Stimulated activated CD4-positive, alpha-beta T cell treated with anti-CD3 and anti-CD28 coated beads, Interleukin-15, amount 100 ng/mL, for 48 hours (primary cell): Measurements from ENCODE around the gene LYRM9.
A peak's percentile ranks its signal among the peaks of the same experiment; 100 is the strongest.
"Not testable (repeated sequence)": the region's sequence is repeated elsewhere in the genome, so short reads cannot be mapped to it uniquely, and the experiment has no call there.

Experiments used
- DNase-seq, 2 donors: peaks; one replicate each; pipeline ENCODE4 v3.0.0-alpha.2; 2020; ENCODE audit warnings: low read depth in 2 of 2

Gene LYRM9

DNA sequence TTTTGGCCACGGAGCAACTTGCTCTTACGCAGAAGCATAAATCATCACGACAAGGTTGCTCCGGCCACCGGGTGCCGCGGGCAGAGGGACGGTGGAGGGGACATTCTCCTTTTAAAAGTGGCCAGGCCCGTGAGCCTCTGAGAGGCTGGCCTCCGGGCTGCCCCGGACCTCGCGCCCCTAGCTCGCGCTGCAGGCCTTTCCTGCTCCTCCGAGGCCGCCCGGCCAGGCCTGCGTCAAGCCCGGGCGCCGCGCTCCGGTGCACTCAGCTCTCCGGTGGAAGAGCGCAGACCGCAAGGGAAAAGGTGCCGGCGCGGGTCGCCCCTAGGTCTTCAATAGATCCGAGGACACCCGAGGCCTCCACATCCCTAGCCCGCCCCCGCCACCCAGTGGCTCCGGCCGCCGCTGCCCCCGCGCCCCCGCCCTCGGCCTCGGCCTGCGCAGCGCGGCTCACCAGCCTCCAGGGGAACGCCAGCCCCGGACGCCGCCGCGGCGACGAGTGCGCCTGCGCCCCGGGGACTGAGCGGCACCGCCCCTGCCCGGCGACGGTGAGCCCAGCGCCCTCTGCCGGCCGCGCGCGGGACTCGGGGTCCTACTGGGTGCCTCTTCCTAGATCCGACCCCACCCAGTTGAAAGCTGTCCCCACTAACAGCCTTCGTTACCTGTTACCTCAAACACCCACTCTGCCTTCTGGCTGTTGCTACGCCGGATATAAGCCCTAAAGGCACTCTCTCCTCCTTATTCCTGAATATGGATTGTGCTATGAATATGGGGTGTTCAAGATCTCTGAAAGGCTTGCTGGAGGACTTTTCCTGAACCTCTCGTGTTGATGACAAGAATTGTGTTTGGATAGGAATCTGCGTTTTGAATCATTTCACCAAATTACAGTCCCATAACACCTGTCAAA is at the start of gene LYRM9:
LYRM9 (minus strand) TSS at position 500 of the 904 bp plus-strand sequence. CDS start 10,671 bp downstream, outside the sequence.
- peak; percentile 79 to 90 for DNase-seq

DNA sequence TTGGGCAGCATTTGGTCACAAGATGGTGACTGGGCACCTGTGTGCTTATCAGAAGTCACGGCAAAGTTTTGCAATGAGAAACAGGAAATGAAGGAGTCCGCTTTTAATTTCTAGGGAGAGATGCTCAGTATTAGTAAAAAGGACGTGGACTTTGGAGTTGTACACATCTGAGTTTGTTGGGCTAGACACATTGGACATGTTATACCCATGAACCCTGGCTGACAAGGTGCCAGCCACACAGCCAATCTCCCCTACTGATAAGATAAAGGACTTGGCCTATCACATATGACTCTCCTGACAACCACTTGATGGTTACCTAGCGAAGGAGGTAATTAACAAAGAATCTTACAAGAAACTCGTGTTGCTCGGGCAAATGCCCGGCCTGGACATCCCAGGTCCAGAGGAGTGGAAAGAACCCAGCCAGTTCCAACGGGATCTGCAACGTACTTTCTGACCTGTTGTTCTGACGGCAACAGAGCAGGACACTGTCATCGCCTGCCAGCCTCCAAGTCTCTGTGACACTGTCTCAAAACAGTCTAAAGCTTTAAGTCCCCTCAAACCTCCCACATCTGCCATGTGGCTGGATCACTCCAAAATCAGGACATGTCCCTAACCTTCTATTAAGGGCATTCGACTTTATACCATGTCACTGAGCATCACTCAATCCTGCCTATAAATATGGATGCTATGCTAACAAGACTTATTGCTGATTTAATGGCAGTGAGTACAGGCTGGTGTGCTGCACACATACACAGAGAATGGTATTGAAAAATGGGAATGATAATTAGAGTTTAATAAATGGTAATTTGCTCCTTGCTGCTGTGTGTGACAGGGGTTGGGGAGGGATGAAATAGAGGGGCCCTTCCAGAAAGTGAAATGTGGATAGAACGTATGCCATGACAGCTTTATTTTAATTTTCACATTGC is 47.6 kb upstream of the LYRM9 start:
- no peak for DNase-seq

DNA sequence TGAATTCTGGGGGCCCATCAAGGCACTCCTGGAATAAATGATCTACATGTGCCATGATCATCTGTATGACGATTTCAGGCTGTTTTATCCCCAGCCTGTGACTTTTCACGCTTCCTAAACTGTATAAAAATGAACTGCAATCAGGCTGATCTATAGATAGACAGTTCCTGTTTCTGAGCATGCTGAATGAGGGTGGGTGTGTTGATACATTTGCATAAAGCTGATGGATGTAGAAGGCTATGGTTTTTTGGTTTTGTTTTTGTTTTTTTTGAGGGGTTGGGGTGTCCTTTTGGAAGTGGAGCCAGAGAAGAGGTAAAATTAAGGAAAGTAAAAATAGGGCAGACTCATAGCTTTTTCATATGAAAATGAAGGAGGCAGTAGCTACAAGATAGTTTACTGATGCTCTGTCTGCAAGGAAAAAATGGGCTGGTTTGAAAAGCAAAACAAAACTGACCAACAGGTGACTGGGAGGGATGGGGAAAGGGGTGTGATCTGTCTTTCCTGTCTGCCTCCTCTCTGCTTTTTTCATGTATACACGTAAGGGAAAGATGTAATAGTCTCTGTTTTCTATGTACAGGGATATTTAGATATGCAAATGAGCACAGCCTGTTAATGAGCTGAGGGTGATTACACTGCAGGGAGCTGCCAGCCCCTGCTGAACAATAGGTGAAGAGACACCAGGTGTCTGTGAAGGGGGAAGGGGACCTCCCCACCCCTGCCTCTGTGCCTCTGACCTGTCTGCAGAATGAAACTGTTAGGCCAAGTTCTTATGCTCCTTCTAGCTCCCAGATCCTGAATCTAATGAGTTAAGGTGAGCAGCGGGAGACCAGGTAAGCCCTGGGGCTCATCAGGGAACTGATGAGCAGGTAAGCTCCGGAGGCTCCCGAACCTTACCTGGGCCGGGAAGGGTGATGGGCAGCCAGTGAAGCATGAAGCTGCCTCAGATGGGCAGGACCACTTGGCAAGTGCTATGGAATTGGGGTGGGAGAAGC is 46.6 kb upstream of the LYRM9 start:
- no peak for DNase-seq

DNA sequence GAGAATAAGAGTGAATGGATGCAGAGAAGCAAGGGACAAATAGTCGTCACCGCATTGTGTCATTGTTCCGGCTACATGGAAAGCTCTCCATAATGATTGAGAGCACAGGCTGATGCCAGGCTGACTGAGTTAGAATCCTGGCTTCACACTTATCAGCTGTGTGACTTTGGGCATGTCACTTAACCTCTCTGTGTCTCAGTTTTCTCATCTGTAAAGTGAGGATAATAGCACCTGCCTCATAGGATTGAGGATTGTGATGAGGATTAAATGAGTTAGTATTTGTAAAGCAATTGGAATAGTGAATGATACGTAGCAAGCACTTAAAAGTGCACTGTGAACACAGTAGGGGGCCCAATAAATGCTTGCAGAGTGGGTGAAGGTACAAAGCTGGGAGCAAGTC is 45.7 kb upstream of the LYRM9 start:
- no peak for DNase-seq

DNA sequence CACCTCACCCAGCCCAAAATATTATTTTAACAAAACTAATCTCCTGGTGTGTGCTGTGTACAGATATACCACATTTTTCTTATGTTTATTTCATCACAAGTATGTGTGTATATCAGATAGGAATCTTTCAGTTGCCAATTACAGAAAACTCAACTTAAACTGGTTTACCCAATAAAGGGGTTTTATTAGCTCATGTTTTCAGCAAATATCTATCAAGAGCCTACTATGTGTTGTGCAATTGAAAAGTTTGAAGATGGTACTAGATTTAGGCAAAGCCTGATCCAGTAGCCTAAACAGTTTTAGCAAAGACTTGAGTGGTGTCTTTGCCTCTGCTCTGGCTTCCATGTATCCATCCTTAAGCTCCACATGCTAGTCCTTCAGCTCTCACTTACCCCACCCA is 45.1 kb upstream of the LYRM9 start:
- DNase-seq = no peak

DNA sequence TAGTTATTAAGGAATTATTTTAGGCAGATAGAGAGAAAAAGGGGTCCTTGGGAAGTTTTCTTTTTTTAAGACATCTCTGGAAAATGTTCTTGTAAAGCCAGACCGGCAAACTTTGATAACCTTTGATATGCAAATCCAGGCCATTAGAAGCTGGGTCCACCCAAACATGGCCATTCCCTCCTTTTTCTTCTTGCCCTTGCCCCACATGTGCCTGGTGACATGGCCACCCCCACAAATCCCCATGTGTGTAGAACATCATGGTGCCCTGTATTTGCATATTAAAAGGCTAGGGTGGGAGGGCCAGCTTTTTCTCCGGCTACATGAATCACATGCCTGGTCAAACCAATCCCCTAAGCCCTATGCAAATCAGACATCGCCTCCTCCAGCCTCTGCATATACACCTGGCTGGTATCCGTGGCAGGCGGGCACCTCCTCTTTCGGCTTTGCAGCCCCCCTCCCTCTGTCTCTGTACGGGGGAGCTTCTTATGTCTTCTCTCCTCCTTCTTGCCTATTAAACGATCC is 43.9 kb upstream of the LYRM9 start:
- no peak for DNase-seq

DNA sequence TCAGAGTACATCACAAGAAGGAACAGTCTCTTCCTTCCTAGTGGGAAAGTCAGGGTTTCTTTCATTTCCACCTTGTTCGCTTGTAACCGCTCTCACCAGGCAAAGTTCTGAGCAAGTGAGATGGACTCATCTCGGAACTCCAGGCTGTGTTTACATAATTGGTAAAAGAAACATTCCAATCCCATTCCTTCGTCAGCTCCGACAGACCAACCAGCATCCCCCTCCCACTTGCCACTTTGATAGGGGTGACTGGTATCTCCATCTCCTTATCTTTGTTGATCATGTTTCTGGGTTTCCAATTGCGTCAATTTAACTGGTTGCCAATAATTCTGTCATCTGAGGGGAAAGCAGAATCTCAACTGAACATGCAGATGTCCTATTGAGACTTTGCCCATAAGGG is 36.8 kb upstream of the LYRM9 start:
- no peak for DNase-seq

DNA sequence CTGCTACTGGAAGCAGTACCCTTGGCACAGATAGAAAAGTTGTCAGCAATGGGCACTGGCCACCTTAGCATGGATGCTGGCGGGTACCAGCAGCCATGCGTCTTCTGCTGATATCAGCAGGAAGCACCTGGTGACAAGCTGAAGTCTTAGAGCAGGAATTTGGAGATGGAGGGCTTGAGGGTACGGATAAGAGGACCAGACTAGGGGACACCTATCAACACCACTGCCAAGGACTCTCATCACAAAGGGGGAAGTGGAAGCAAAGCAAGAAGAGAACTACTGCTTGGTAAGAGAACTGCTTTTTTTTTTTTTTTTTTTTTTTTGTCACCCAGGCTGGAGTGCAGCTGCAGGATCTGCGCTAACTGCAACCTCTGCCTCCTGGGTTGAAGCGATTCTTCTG is 35.4 kb upstream of the LYRM9 start:
- no peak for DNase-seq

DNA sequence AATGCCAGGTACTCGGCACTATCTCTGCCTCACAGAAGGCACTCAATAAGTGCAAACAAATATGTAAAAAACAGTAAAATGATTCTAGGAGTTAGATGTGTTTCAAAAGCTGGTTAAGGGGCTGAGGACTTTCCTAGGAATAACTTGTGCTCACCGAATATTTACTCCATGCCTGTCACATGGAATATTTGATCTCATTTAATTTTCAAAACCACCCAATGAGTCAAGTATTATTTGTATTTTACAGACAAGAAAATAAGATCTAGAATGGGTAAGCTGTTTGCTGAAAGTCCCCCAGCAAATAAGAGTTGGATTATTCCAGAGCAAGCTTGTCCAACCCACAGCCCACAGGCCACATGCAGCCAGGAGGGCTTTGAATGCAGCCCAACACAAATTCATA is 34.6 kb upstream of the LYRM9 start:
- DNase-seq = no peak

DNA sequence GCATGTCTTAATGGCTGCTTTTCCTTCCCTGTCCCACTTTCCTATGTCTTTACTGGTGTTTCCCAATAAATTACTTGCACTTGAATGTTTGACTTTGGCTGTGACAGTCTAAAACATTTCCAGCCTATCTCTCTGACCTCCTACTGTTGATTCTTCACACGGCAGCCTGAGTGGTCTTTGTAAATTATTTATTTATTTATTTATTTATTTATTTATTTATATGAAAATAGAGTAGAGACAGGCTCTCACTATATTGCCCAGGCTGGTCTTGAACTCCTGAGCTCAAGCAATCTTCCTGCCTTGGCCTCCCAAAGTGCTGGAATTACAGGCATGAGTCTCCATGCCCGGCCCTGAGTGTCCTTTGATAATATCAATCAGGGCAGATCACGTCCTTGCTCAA is 28.4 kb upstream of the LYRM9 start:
- DNase-seq = no peak

DNA sequence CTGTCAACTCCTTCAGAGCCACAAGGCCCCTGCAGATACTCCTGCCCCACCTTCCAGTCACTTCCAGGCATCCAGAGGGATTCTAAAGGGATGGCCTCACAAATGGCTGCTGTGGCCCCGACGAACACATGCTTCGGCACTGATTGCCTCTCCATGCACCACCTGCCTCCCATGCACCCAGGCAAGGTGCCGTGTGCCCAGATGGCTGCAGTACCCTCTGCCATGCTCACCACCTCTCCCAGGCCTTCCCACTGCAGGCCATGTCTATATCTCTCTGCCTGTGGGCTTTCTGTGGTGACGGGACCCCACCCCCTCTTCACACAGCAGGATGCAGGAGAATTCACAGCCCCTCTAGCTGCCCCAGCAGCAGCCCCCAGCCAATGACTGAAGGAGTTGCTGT is 27.9 kb upstream of the LYRM9 start:
- DNase-seq = no peak

DNA sequence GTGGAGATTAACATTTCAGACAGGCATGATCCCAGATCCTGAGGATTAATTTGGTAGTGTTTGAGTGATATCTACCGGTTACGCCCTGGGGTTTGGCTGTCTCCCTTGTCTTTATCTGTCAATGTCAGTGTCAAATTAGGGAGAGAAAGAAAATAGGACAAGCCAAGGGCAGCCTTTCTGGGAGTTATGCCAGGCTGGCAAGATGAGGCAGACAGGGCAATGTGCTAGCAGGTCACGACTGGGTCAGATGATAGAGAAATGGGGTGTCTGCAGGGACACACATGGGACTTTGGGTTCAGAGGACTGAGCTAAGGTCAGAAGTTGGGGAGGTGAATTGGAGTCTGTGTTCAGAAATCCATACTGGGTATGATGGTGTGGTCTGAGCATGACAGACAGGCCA is 27.4 kb upstream of the LYRM9 start:
- DNase-seq = no peak

DNA sequence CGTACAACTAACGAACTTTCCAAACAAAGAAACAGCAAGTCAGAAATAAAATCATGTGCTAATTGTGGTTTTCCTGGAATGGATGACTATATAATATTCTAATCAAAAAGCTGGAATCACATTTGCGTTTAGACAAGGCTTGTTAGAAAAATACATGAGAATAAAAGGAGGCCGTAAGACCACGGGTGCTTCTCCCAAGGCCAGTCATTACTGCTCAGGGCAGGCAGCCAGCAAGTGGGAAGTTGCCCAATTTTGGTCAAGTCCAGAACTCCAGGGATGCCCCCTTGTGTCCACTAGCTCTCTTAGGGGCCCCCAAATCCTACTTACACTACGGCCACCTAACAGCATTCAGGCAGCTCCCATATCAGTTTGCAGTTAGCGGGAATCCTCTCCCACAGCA is 25.9 kb upstream of the LYRM9 start:
- DNase-seq = no peak

DNA sequence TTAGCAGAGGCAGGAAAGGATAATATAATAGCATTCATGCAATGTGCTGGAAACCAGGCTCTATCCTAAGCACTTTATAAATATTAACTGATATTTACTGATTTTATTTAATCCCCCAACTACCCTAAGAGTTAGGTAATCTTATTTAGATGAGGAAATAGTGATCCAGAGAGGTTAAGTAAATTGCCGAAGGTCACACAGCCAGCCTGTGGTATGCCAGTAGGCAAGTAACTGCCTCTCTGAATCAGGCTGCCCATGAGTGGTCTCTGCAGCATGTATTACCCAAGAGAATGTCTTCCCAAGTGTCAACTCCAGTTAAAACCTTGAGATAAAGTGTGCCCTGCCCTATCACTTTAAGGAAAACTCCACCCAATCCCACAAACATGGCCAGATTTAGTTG is 25.3 kb upstream of the LYRM9 start:
- DNase-seq = no peak

DNA sequence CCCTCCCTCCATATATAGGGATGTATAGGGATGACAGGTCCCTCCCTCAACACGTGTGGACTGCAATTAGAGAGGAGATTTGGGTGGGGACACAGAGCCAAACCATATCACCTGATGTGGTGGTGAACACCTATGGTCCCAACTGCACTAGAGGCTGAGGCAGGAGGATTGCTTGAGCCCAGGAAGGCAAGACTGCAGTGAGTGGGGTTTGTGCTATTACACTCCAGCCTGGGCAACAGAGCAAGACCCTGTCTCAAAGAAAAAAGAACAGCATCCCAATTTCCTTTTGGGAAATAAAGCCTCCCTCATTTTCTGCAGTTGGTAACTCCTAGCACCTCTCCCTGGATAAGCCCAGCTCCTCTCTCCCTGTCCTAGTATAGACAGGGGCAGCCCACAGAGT is 23.8 kb upstream of the LYRM9 start:
- no peak for DNase-seq

DNA sequence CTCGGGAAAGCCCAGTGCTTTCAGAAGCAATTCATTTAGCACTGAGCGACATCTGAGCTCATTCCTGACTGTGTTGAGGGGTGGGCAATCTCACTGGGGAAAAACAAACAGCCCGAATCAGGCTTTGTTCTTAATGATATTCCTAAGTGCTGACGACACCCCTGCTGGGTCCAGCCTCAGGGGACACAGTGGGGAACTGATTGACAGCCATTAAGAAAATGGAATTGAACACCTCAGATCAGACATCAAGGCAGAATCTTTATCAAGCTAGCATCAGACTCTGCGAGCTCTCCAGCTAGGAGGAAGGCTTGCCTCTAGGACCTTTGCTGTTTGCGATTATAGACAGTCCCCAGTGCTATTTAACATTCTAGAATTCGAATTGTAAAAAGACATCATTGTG is 22.5 kb upstream of the LYRM9 start:
- no peak for DNase-seq

DNA sequence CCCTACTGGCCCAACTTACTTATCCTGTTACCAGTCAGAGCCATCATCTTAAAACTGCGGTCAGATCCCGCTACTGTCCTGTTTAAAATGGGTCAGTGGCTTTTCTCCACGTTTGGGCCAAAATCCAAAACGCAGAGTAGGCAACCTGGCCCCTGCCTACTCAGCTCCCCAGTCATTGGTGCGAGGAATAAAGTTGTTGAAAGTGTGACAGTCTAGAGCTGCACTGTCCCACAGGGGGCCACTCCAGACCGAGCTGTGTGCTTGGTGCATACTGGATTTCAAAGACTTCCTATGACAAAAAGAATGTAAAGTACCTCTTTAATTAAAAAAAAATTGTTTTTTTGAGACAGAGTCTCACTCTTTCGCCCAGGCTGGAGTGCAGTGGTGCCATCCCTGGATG is 21.2 kb upstream of the LYRM9 start:
- no peak for DNase-seq

DNA sequence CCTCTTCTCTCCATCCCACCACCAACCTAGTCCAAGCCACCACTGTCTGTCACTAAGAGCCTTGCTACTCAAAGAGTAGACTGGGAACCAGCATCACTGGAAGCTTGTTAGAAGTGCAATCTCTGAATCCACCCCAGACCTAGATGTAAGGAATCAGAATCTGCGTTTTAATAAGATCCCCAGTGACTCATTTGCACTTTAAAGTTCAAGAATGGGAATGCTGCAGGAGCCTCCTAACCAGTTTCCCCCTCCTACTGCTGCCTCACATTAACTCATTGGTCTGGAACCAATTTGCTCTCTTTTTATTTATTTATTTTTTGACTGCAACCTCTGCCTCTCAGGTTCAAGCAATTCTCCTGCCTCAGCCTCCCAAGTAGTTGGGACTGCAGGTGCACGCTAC is 19.8 kb upstream of the LYRM9 start:
- DNase-seq = no peak

DNA sequence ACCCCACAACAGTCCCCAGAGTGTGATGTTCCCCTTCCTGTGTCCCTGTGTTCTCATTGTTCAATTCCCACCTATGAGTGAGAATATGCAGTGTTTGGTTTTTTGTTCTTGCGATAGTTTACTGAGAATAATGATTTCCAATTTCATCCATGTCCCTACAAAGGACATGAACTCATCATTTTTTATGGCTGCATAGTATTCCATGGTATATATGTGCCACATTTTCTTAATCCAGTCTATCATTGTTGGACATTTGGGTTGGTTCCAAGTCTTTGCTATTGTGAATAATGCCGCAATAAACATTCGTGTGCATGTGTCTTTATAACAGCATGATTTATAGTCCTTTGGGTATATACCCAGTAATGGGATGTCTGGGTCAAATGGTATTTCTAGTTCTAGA is 19.1 kb upstream of the LYRM9 start:
- DNase-seq = not testable (repeated sequence)

DNA sequence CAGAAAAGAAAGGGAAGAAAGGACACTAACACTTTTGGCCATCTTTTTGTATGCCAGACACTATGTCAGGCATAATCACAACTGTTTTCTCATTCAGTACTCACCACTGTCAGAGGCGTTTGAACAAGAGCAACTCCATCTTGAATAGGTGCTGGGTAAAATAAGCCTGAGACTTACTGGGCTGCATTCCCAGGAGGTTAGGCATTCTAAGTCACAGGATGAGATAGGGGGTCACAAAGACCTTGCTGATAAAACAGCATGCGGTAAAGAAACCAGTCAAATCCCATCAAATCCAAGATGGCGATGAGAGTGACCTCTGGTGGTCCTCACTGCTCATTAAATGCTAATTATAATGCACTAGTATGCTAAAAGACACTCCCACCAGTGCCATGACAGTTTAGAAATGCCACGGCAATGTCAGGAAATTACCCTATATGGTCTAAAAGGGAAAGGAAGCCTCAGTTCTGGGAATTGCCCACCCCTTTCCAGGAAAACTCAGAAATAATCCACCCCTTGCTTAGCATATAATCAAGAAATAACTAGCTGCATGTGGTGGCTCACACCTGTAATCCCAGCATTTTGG is 14.9 kb upstream of the LYRM9 start:
- no peak for DNase-seq

DNA sequence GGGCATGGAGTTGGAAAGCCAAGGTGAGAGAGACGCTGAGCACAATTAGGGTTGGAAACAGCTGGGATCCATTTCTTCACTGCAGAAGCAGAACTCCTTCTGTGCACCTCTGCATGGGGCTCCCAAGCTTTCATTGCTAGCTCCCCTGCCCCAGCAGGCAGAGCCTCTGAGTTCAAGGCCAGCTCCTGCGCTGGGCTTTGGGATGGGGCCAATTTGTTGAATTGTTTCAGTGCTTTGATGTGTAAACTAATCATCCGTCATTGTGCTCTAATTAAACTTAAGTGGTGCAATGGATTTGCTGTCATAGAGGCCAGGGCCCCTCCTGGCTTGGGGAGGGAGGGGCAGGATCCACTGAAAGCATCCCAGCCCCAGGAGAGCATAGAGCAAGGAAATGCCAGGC is 13.5 kb upstream of the LYRM9 start:
- no peak for DNase-seq
